Cardiac muscle cell (in vitro differentiated cells and primary cell): ENCODE measurements around the gene PIK3R1. TPM values are rescaled to one million over a fixed set of nuclear protein-coding genes. Genes with fewer than 3 reads are reported as not detected.

Source experiments
- DNase-seq, 2 donors: peaks; one replicate each; pipeline versions ENCODE4 v3.0.0 to v3.0.0-alpha.2; 2010 to 2017; ENCODE audit warnings: low read depth in 1 of 2, low spot score in 1 of 2
- H3K27ac ChIP-seq: fragments of 200-600 bp; sonication (generic); 2 replicates; pipeline ENCODE4 v1.5.1; 2016
- H3K27me3 ChIP-seq: fragments of 200-600 bp; sonication (generic); 2 replicates; pipeline ENCODE4 v1.6.0; 2016; ENCODE audit warnings: control low read depth
- H3K36me3 ChIP-seq: fragments of 200-600 bp; sonication (generic); 2 replicates; pipeline ENCODE4 v1.5.1; 2016; ENCODE audit warnings: control low read depth
- H3K4me1 ChIP-seq: fragments of 200-600 bp; sonication (generic); 2 replicates; pipeline ENCODE4 v1.8.1; 2017; ENCODE audit warnings: low read depth, mild to moderate bottlenecking, mixed run types
- H3K4me3 ChIP-seq: fragments of 200-600 bp; sonication (generic); 2 replicates; pipeline ENCODE4 v1.5.1; 2016; ENCODE audit warnings: mild to moderate bottlenecking
- H3K9me3 ChIP-seq: fragments of 200-600 bp; sonication (generic); 2 replicates; pipeline ENCODE4 v1.5.1; 2017; ENCODE audit warnings: low read depth, mild to moderate bottlenecking, control low read depth
- CTCF ChIP-seq: IDR thresholded peaks from 2 replicates; pipeline ENCODE4 v1.5.1; 2012; ENCODE audit warnings: low read depth, mild to moderate bottlenecking, low read length
- polyA plus RNA-seq: library from polyadenylated mRNA; unstranded; fragments of >200 nt; fragmentation: Nextera tagmentation; extraction: Ambion mirVana; gene quantifications from 2 replicates; pipeline ENCODE4 v1.2.1, GENCODE V29; 2016
- total RNA-seq: library from RNA; depleted of rRNA; stranded (reverse); fragments of >200 nt; gene quantifications from 2 replicates; pipeline ENCODE4 v1.2.3, GENCODE V29; 2016

The PIK3R1 gene
- total and polyA plus RNA-seq, 2 experiments from 2014 or later = 15.1 to 17.5 TPM

GRCh38 chr5:68318955-68319705, 103.6 kb downstream of the PIK3R1 start:
- Histone ChIP-seq H3K27ac (no peak overlapping the region), H3K27me3 (no peaks in the 10 kb centered on the region), H3K36me3 (no peaks in the 10 kb centered on the region), H3K9me3 (no peaks in the 10 kb centered on the region), H3K4me1 (peaks cover 7% of the 10 kb centered on the region), H3K4me3 (no peak overlapping the region)
- TF ChIP-seq CTCF = no peak
- DNase-seq = peak in 1 of 2 donors; percentile 33

- no peaks in the 10 kb centered on the region for H3K36me3 ChIP-seq
- peaks cover 7% of the 10 kb centered on the region for H3K4me1 ChIP-seq
- H3K9me3 ChIP-seq = no peaks in the 10 kb centered on the region
- DNase-seq = no peak
- no peak overlapping the region for H3K27ac ChIP-seq
- H3K4me3 ChIP-seq = no peak overlapping the region
- H3K27me3 ChIP-seq = no peaks in the 10 kb centered on the region
- TF ChIP-seq CTCF = no peak
These were observed 104.3 kb downstream of the PIK3R1 start for GRCh38 chr5:68319706-68320412.

- Histone ChIP-seq H3K27me3 (no peaks in the 10 kb centered on the region), H3K9me3 (no peaks in the 10 kb centered on the region), H3K36me3 (no peaks in the 10 kb centered on the region), H3K4me1 (peaks cover 7% of the 10 kb centered on the region), H3K4me3 (no peak overlapping the region), H3K27ac (no peak overlapping the region)
- no peak for DNase-seq
- no peak for TF ChIP-seq CTCF
These were observed 104.9 kb downstream of the PIK3R1 start for GRCh38 chr5:68320413-68320986.

- H3K27me3 ChIP-seq = no peaks in the 10 kb centered on the region
- TF ChIP-seq CTCF = no peak
- no peak overlapping the region for H3K4me3 ChIP-seq
- H3K27ac ChIP-seq = no peak overlapping the region
- H3K4me1 ChIP-seq = peaks cover 3% of the 10 kb centered on the region
- no peaks in the 10 kb centered on the region for H3K36me3 ChIP-seq
- no peaks in the 10 kb centered on the region for H3K9me3 ChIP-seq
- DNase-seq = no peak
These were observed 109.6 kb downstream of the PIK3R1 start for GRCh38 chr5:68325065-68325580.

GRCh38 chr5:68329554-68330255, 114.1 kb downstream of the PIK3R1 start:
- no peak for TF ChIP-seq CTCF

More at GRCh38 chr5:68329554-68330255, 114.1 kb downstream of the PIK3R1 start:
- no peaks in the 10 kb centered on the region for H3K9me3 ChIP-seq
- H3K27me3 ChIP-seq = no peaks in the 10 kb centered on the region
- no peak overlapping the region for H3K27ac ChIP-seq
- DNase-seq = peak in 1 of 2 donors; percentile 73
- no peak overlapping the region for H3K4me3 ChIP-seq
- H3K4me1 ChIP-seq = no peaks in the 10 kb centered on the region
- no peaks in the 10 kb centered on the region for H3K36me3 ChIP-seq
